GM18909 (cell line): Measurements from ENCODE around the gene CELF4.
"Not testable (repeated sequence)": the region's sequence is repeated elsewhere in the genome, so short reads cannot be mapped to it uniquely, and the experiment has no call there.

ENCODE experiments used
- ATAC-seq: cut with Tn5 transposase; IDR thresholded peaks from one replicate; pipeline ENCODE4 v1.9.1; 2021; ENCODE audit warnings: mild to moderate bottlenecking; ENCODE audit not compliant: unreplicated experiment, poor library complexity

Gene CELF4

DNA sequence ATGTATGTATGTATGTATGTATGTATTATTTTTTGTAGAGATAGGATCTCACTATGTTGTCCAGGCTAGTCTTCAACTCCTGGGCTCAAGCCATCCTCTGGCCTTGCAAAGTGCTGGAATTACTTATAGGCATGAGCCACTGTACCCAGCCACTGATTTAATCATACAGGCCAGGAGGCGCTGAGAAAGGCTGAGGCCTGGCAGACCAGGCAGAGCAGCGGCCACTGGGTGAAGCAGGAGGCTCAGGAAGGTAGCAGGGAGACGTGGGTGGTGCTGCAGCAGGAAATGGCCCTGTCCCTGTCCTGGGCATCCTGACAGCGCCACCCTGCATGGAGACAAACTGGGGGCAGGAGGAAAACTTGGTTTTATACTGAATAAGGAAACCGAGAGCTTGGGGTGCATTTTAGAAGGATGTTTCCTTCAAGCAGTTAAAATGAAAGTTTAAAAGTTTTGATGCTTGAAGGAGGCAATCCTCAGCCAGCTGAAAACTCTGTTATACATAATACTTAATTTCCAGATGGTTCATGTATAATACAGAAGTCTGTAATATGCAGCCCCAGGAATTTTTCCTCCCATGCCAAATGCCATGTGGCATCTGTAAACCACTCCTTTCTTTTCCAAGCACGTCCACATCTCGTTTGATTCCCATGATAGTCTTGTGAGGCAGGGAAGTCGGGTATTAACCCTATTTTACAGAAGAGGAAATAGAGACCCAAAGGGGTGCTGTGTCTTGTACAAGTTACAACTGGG lies 182.4 kb downstream of the CELF4 start:
- no peak for ATAC-seq

- no peak for ATAC-seq
Observed at GRCh38 chr18:37381554-37381953, 184.0 kb downstream of the CELF4 start.

DNA sequence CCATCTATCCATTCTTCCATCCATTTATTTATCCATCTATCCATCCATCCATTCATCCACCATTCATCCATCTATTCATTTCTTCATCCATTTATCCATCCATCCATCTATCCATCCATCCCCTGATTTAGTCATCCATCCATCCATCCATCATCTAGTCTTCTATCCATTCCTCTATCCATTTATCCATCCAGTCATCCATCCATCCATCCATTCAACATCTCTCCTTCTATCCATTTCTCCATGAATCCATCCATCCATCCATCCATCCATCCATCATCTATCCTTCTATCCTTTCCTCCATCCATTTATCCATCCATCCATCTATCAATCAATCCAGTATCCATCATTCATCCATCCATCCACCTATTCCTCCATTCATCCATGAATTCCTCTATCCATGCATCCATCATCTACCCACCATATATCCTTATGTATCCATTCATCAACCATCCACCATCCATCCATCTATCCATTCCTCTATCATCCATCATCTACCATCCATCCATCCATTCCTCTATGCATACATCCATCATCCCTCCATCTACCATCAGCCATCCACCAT lies 185.0 kb downstream of the CELF4 start:
- ATAC-seq, result no peak

GRCh38 chr18:37378336-37379010 lies 187.1 kb downstream of the CELF4 start:
- no peak for ATAC-seq

DNA sequence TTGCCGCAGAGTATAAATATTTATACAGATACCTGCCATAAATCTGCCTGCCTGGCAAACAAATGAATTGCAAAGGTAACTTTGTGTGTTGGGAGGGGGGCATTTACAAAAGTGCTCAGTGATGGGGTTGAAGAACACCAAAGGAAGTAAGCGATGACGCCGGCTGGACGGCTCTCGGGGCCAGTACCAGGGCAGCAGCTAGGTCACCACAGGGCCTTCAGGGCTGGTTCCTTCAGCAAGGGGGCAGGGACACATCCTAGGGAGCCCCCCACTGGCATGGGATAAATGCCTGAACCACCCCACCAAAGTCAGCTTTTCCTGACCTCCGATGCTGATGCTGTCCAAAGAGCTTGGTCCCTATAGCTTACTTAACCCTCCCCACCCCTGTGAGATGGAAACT lies 190.4 kb downstream of the CELF4 start:
- no peak for ATAC-seq

- ATAC-seq, result no peak
Observed at GRCh38 chr18:37368110-37368954, 197.3 kb downstream of the CELF4 start.

- no peak for ATAC-seq
Observed at GRCh38 chr18:37364237-37364636, 201.4 kb downstream of the CELF4 start.

DNA sequence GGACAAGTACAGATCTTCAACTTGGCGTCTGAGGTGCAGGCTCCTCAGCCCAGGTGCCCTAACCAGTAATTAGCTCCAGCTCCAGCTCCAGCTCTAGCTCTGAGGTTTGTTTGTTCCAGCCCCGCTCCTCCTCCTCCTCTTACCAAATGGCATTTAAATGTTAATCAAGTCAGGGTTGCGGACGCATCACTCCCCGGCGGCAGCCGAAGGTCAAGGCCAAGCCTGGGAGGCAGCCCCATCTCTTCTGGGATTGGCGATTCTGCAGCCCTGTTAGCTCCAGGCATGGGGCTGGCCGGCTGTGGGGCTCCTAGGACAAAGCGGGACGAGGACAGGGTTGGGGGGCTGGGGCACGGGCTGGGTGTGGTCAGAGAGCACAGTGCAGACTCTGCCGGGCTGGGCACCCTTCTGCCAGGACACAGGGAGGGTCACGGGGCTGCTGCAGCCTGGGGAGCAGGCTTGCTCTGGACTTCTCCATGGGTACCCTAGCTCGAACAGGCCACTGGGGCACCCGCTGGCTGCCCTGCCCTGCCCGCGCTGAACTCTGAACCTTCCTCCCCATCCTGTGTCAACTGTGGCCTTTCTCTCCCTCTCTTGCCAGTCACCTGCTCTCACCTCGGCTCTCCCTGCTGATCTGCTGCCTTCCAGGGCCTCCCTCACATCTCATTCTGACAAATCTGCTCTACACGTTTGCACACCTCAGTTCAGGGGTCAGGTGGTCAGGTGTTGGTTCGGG lies 203.3 kb downstream of the CELF4 start:
- ATAC-seq, result no peak

DNA sequence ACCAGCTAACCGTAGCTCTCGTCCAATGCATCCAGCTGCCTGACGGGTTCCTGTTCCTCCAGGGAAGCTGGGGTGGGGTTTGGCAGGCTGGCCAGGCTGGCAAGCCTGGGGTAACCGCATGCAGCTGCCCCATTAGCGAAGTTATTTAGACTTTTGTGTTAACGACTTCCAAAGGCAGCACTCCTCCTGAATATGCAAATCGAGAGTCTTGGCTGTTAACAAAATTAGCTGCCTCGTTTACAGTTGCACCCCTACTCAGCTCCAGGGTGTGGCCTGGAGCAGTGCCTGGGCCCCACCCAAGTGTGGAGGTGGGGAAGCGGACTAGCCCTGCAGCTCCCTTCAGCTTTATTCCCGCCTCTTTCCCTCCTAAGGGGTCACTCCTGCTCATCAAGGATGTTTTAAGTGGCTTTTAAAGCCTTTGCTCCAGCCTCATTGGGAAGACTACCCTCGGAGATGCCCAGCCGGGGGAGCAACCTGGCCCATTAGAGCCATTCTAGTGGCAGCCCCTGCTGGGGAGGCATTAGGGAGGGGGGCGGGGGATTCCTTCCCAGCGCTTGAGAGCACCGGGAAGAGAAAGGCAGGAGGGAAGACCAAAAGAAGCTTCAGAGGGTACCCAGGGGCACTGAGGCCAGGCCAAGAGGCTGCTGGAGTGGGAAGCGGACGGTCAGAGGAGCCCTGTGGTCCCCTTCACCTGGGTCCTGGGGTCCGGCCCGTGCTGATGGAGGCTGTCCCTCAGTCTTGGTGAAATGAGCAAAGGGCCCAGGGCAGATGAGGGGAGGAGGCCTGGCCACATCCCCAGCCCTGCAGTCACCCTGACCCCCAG lies 204.1 kb downstream of the CELF4 start:
- ATAC-seq, result no peak

DNA sequence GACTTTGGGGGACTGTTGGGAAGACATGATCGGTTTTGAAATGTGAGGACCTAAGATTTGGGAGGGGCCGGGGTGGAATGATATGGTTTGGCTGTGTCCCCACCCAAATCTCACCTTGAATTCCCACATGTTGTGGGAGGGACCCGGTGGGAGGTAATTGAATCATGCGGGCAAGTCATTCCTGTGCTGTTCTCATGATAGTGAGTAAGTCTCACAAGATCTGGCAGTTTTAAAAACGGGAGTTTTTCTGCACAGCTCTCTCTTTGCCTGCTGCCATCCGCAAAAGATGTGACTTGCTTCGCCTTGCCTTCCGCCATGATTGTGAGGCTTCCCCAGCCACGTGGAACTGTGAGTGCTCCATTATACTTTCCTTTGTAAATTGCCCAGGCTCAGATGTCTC lies 207.5 kb downstream of the CELF4 start:
- ATAC-seq, result not testable (repeated sequence)

- no peak for ATAC-seq
Observed at GRCh38 chr18:37355772-37356171, 209.8 kb downstream of the CELF4 start.

DNA sequence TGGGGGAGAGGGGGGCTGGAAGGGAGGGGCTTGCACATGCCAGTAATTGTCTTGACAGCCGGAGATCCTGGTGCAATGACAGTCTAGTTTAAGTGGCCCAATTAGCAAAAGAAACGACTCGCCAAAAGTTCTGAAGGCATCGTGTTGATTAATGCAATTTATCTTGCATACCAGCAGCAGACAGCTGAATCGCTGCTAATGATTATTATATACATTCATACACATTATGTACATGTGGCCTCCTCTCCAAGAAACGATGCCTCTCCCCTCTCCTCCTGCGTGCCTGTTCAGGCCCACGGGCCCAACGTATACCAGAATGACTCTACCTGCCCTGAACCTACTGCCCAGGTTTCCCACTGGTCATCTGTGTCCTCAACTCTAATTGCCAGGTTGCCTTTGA lies 214.5 kb downstream of the CELF4 start:
- no peak for ATAC-seq

DNA sequence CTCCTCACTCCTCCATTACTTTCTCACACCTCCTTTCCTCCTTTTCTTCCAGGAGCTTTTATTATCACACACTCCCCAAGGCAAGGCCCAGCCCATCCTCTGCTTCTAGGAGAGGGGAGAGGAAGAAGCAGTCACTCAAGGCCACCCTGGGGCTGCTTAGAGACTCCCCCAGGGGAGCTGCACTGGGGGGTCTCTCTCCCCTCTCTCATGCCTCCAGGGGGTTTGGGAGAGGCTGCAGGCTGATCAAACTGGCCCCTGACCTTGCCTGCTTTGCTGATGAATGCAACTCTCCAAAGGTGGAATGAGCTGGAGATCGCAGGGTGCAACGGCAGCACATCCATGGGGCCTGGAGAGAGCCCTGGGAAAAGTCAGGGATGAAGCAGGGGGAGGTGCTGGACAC lies 216.9 kb downstream of the CELF4 start:
- no peak for ATAC-seq

- ATAC-seq, result no peak
Observed at GRCh38 chr18:37346048-37346447, 219.6 kb downstream of the CELF4 start.

- no peak for ATAC-seq
Observed at GRCh38 chr18:37343542-37343851, 222.1 kb downstream of the CELF4 start.

- no peak for ATAC-seq
Observed at GRCh38 chr18:37341473-37342086, 224.0 kb downstream of the CELF4 start.

DNA sequence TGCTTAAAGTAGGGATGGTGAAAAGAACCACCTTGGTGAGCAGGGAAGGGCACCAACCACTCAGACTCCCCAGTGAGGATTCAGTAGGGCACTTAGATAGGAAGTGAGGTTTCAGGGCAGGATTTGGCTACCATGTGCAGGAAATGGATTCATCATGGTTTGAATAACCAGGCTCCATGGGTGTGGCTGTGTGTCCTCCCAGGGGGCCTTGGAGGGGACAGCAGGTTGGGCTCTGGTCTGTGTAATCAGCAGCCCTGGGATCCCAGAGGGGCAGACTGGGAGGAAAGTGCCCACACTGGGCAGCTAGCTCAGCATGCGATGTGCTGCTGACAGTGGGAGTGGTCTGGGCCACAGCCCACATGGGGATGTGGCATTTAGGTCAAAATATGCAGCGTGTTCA lies 224.6 kb downstream of the CELF4 start:
- ATAC-seq, result no peak

- no peak for ATAC-seq
Observed at GRCh38 chr18:37339701-37340215, 225.8 kb downstream of the CELF4 start.
